ENCODE data around the gene PTPN18. TPM values are rescaled to one million over a fixed set of nuclear protein-coding genes. Genes with fewer than 3 reads are reported as not detected.

PTPN18 gene
- total RNA-seq, 1 experiment from 2014 or later, result 16.3 TPM

DNA sequence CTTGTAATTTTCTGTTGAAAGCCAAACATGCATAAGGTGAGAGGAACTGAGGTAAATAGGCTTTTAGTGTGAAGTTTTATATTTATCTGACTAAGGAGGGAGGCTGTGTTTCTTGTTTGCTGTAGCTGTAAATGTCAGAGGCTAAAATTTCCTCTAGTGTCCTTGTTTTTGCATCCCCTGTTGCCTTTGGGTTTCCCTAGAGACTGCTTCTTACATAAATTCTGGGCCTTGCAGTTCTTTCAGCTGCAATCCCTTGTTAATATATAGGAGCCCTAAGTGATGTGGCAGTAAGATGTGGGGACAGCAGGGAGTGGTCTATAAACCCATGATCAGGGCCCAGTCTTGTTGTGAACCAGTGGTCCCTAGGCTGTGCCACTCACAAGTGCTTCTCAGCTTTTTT is 20.6 kb upstream of the PTPN18 start:
- peaks cover 30% of the 10 kb centered on the region for H3K27me3 Mint-ChIP-seq (ENCODE audit: low read depth)
- Histone ChIP-seq H3K18ac (ENCODE audit: insufficient read length, low read depth, low read length) (no peak overlapping the region), H4K91ac (ENCODE audit: insufficient read length, low read depth, low read length) (no peak overlapping the region), H2BK15ac (ENCODE audit: low read depth, low read length) (no peak overlapping the region), H2AFZ (ENCODE audit: low read length) (no peak overlapping the region), H3K14ac (ENCODE audit: insufficient read depth, low read length) (no peak overlapping the region), H3K4me2 (ENCODE audit: insufficient read depth, insufficient read length, low read length) (no peak overlapping the region), H2AK5ac (ENCODE audit: insufficient read length, low read length) (no peak overlapping the region), H3K79me2 (ENCODE audit: insufficient read depth, low read length) (no peaks in the 10 kb centered on the region), H4K20me1 (ENCODE audit: control insufficient read depth, insufficient read depth, insufficient read length) (no peaks in the 10 kb centered on the region), H2BK120ac (ENCODE audit: low read depth, low read length, poor library complexity, severe bottlenecking) (no peak overlapping the region), H3K4ac (ENCODE audit: low read depth, low read length) (no peak overlapping the region), H3K27ac (ENCODE audit: insufficient read length, low read depth, low read length) (no peak overlapping the region), H2BK12ac (ENCODE audit: insufficient read length, low read depth, low read length) (no peak overlapping the region), H3K4me1 (ENCODE audit: insufficient read depth, low read length) (peaks cover 5% of the 10 kb centered on the region; the same call in 1 of the 2 replicates), H3K56ac (ENCODE audit: insufficient read length, low read depth, low read length) (no peak overlapping the region), H3K23ac (ENCODE audit: insufficient read length, low read depth, low read length) (no peak overlapping the region), H3K27me3 (ENCODE audit: insufficient read depth, low read length) (no peaks in the 10 kb centered on the region), H3K9ac (ENCODE audit: extremely low read depth, insufficient read length, low read length) (no peak overlapping the region), H3K79me1 (ENCODE audit: insufficient read depth, low read depth, low read length, poor library complexity, severe bottlenecking) (no peaks in the 10 kb centered on the region), H4K5ac (ENCODE audit: insufficient read length, low read depth, low read length) (no peak overlapping the region), H3T11ph (ENCODE audit: low read length) (no peak overlapping the region), H3K9me3 (ENCODE audit: control insufficient read depth, low read depth, low read length) (no peaks in the 10 kb centered on the region), H3K23me2 (ENCODE audit: insufficient read length, low read depth, low read length, poor library complexity, severe bottlenecking) (no peaks in the 10 kb centered on the region), H2BK5ac (ENCODE audit: insufficient read length, low read length) (no peak overlapping the region), H4K8ac (replicated peaks; ENCODE audit: insufficient read length, low read depth, low read length) (no peak overlapping the region), H2BK20ac (ENCODE audit: low read depth, low read length, poor library complexity, severe bottlenecking) (no peak overlapping the region)
- H3K9me3 Mint-ChIP-seq, result no peaks in the 10 kb centered on the region; a peak in 2 of 5 replicates
- peaks cover 16 to 20% (median 17%) of the 10 kb centered on the region in 3 experiments for H3K36me3 Mint-ChIP-seq (ENCODE audit: insufficient read depth in 1 of 3, low read depth in 3 of 3)
- no peak for TF ChIP-seq CTCF (conservative IDR thresholded peaks at IDR 0.05)
- no peak overlapping the region for H3K4me3 Mint-ChIP-seq
- no peak for DNase-seq
- no peak overlapping the region for H3K27ac Mint-ChIP-seq
- H3K4me1 Mint-ChIP-seq, result peaks cover 11 to 15% of the 10 kb centered on the region in 2 experiments
